H9 (cell line): ENCODE results near the gene SNW1. TPM values are rescaled to one million over a fixed set of nuclear protein-coding genes. Genes with fewer than 3 reads are reported as not detected.

ENCODE experiments used
- DNase-seq: peaks from one replicate; pipeline ENCODE4 v3.0.0-alpha.2; 2017
- H2AFZ ChIP-seq: one replicate; pipeline ENCODE4 v1.6.1; 2013; ENCODE audit warnings: mild to moderate bottlenecking, low read length, control low read depth, moderate library complexity
- H2AK5ac ChIP-seq: 2 replicates; pipeline ENCODE4 v1.6.1; 2013; ENCODE audit warnings: low read length, control low read depth, mixed read lengths; ENCODE audit not compliant: insufficient read length
- H2BK120ac ChIP-seq: one replicate; pipeline ENCODE4 v1.6.1; 2013; ENCODE audit warnings: low read depth, mild to moderate bottlenecking, low read length, control low read depth, inconsistent platforms; ENCODE audit not compliant: poor library complexity, severe bottlenecking
- H2BK12ac ChIP-seq: 2 replicates; pipeline ENCODE4 v1.6.1; 2013; ENCODE audit warnings: low read length, control low read depth, mixed read lengths, low read depth; ENCODE audit not compliant: insufficient read length
- H2BK15ac ChIP-seq: 2 replicates; pipeline ENCODE4 v1.6.1; 2013; ENCODE audit warnings: low read depth, low read length, control low read depth
- H2BK20ac ChIP-seq: one replicate; pipeline ENCODE4 v1.6.1; 2013; ENCODE audit warnings: low read depth, mild to moderate bottlenecking, low read length, control low read depth, inconsistent platforms; ENCODE audit not compliant: poor library complexity, severe bottlenecking
- H2BK5ac ChIP-seq: 2 replicates; pipeline ENCODE4 v1.6.1; 2013; ENCODE audit warnings: low read length, control low read depth, mixed read lengths; ENCODE audit not compliant: insufficient read length
- H3K14ac ChIP-seq: 2 replicates; pipeline ENCODE4 v1.6.1; 2013; ENCODE audit warnings: low read length, control low read depth; ENCODE audit not compliant: insufficient read depth
- H3K18ac ChIP-seq: 2 replicates; pipeline ENCODE4 v1.6.1; 2013; ENCODE audit warnings: low read depth, mild to moderate bottlenecking, mixed read lengths, low read length, control low read depth; ENCODE audit not compliant: insufficient read length
- H3K23ac ChIP-seq: 2 replicates; pipeline ENCODE4 v1.6.1; 2013; ENCODE audit warnings: low read length, control low read depth, mixed read lengths, low read depth; ENCODE audit not compliant: insufficient read length
- H3K23me2 ChIP-seq: 2 replicates; pipeline ENCODE4 v1.6.1; 2013; ENCODE audit warnings: low read depth, mild to moderate bottlenecking, mixed read lengths, low read length, control low read depth; ENCODE audit not compliant: insufficient read length, poor library complexity, severe bottlenecking
- H3K27ac ChIP-seq: 2 replicates; pipeline ENCODE4 v1.5.1; 2013; ENCODE audit warnings: low read length, control low read depth, mixed read lengths, low read depth; ENCODE audit not compliant: insufficient read length
- H3K27me3 ChIP-seq: 2 replicates; pipeline ENCODE4 v1.6.1; 2013; ENCODE audit warnings: low read length, control low read depth, inconsistent platforms; ENCODE audit not compliant: insufficient read depth
- H3K4ac ChIP-seq: 2 replicates; pipeline ENCODE4 v1.6.1; 2013; ENCODE audit warnings: low read depth, mild to moderate bottlenecking, control low read depth, inconsistent platforms, low read length, moderate library complexity
- H3K4me1 ChIP-seq: 2 replicates; pipeline ENCODE4 v1.6.1; 2013; ENCODE audit warnings: low read length, control low read depth, inconsistent platforms; ENCODE audit not compliant: insufficient read depth
- H3K4me2 ChIP-seq: 2 replicates; pipeline ENCODE4 v1.6.1; 2013; ENCODE audit warnings: low read length, control low read depth, mixed read lengths; ENCODE audit not compliant: insufficient read length, insufficient read depth
- H3K56ac ChIP-seq: 2 replicates; pipeline ENCODE4 v1.6.1; 2013; ENCODE audit warnings: low read depth, mild to moderate bottlenecking, mixed read lengths, low read length, control low read depth; ENCODE audit not compliant: insufficient read length
- H3K79me1 ChIP-seq: 2 replicates; pipeline ENCODE4 v1.6.1; 2013; ENCODE audit warnings: low read depth, mild to moderate bottlenecking, moderate library complexity, low read length, control low read depth, inconsistent platforms; ENCODE audit not compliant: insufficient read depth, poor library complexity, severe bottlenecking
- H3K79me2 ChIP-seq: 2 replicates; pipeline ENCODE4 v1.6.1; 2013; ENCODE audit warnings: low read length, control low read depth, inconsistent platforms; ENCODE audit not compliant: insufficient read depth
- H3K9ac ChIP-seq: 2 replicates; pipeline ENCODE4 v1.6.1; 2013; ENCODE audit warnings: low read length, control low read depth, mixed read lengths; ENCODE audit not compliant: insufficient read length; ENCODE audit errors: extremely low read depth
- H3K9me3 ChIP-seq: one replicate; pipeline ENCODE4 v1.6.1; 2013; ENCODE audit warnings: low read depth, low read length, inconsistent platforms; ENCODE audit not compliant: control insufficient read depth
- H3T11ph ChIP-seq: one replicate; pipeline ENCODE4 v1.6.1; 2013; ENCODE audit warnings: mild to moderate bottlenecking, low read length, control low read depth, inconsistent platforms
- H4K20me1 ChIP-seq: one replicate; pipeline ENCODE4 v1.6.1; 2013; ENCODE audit not compliant: control insufficient read depth, insufficient read length, insufficient read depth
- H4K5ac ChIP-seq: 2 replicates; pipeline ENCODE4 v1.6.1; 2013; ENCODE audit warnings: low read depth, mild to moderate bottlenecking, mixed read lengths, low read length, control low read depth; ENCODE audit not compliant: insufficient read length
- H4K8ac ChIP-seq: replicated peaks from 2 replicates; pipeline ENCODE4 v1.6.1; 2013; ENCODE audit warnings: low read length, control low read depth, mixed read lengths, low read depth; ENCODE audit not compliant: insufficient read length
- H4K91ac ChIP-seq: 2 replicates; pipeline ENCODE4 v1.6.1; 2013; ENCODE audit warnings: low read depth, mild to moderate bottlenecking, moderate library complexity, mixed read lengths, low read length, control low read depth; ENCODE audit not compliant: insufficient read length
- H3K27ac Mint-ChIP-seq, 3 experiments: 2 replicates in 2 of 3; 3 replicates in 1 of 3; pipeline ENCODE4 v1.8.0; 2020 to 2021; ENCODE audit warnings: mixed read lengths in 3 of 3, mild to moderate bottlenecking in 1 of 3, moderate library complexity in 1 of 3
- H3K27me3 Mint-ChIP-seq: 2 replicates; pipeline ENCODE4 v1.8.0; 2021; ENCODE audit warnings: low read depth, mild to moderate bottlenecking, moderate library complexity, mixed read lengths
- H3K36me3 Mint-ChIP-seq, 3 experiments: 2 replicates in 2 of 3; 3 replicates in 1 of 3; pipeline ENCODE4 v1.8.0; 2020 to 2021; ENCODE audit warnings: low read depth in 3 of 3, mixed read lengths in 3 of 3; ENCODE audit not compliant: insufficient read depth in 1 of 3
- H3K4me1 Mint-ChIP-seq, 2 experiments: 2 replicates each; pipeline ENCODE4 v1.8.0; 2020; ENCODE audit warnings: mixed read lengths in 2 of 2
- H3K4me3 Mint-ChIP-seq, 2 experiments: 2 replicates in 1 of 2; 3 replicates in 1 of 2; pipeline ENCODE4 v1.8.0; 2020 to 2021; ENCODE audit warnings: mild to moderate bottlenecking in 2 of 2, mixed read lengths in 2 of 2, moderate library complexity in 1 of 2
- H3K9me3 Mint-ChIP-seq, 2 experiments: 2 replicates in 1 of 2; 3 replicates in 1 of 2; pipeline ENCODE4 v1.8.0; 2020; ENCODE audit warnings: mild to moderate bottlenecking in 2 of 2, mixed read lengths in 2 of 2, moderate library complexity in 1 of 2
- WGBS: extraction: QIAGEN DNeasy Blood & Tissue Kit; methylation state at CpG from one replicate; pipeline ENCODE4 v1.1.7; 2013; ENCODE audit warnings: missing lambda C conversion rate, low lambda C conversion rate, mixed read lengths; ENCODE audit not compliant: insufficient read length; ENCODE audit errors: extremely low coverage; 5-methylcytosine and 5-hydroxymethylcytosine counted together
- total RNA-seq: library from RNA; stranded (reverse); gene quantifications from 2 replicates; pipeline ENCODE4 v1.2.1, GENCODE V29; 2021
- TF ChIP-seq, protein P1 (sequence below): fragments of 200-600 bp; sonication (generic); conservative IDR thresholded peaks from 3 replicates; pipeline ENCODE4 v1.8.0; 2021; ENCODE audit warnings: antibody characterized with exemption, mild to moderate bottlenecking

Gene SNW1
- total RNA-seq, 1 experiment from 2014 or later: 103 TPM

DNA sequence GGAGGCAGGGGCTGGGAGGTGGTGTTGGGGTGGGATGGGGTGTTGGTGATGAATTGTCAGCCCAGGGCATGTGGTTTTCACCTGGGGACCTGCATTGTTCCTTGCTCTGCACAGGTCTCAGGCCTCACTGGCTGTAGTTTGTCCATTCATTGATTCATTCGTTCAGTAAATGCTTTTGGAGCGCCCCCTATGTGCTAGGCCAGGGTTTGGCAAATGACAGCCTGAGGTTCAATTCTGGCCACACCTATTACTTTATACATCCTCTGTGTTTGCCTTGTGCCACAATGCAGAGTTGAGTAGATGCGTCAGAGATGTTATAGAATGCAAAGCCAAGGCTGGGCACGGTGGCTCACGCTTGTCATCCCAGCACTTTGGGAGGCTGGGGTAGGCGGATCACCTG lies 43.6 kb upstream of the SNW1 start:
- H3K27me3 Mint-ChIP-seq: no peaks in the 10 kb centered on the region
- H3K79me1 ChIP-seq: no peaks in the 10 kb centered on the region
- H2BK12ac ChIP-seq: no peak overlapping the region
- H3K9me3 ChIP-seq: no peaks in the 10 kb centered on the region
- no peak overlapping the region for H2BK20ac ChIP-seq
- no peak overlapping the region for H3K4me2 ChIP-seq
- WGBS: no CpG with 5 or more reads among the region's 6 CpGs
- H4K91ac ChIP-seq: no peak overlapping the region
- H4K5ac ChIP-seq: no peak overlapping the region
- TF ChIP-seq, protein P1, sequence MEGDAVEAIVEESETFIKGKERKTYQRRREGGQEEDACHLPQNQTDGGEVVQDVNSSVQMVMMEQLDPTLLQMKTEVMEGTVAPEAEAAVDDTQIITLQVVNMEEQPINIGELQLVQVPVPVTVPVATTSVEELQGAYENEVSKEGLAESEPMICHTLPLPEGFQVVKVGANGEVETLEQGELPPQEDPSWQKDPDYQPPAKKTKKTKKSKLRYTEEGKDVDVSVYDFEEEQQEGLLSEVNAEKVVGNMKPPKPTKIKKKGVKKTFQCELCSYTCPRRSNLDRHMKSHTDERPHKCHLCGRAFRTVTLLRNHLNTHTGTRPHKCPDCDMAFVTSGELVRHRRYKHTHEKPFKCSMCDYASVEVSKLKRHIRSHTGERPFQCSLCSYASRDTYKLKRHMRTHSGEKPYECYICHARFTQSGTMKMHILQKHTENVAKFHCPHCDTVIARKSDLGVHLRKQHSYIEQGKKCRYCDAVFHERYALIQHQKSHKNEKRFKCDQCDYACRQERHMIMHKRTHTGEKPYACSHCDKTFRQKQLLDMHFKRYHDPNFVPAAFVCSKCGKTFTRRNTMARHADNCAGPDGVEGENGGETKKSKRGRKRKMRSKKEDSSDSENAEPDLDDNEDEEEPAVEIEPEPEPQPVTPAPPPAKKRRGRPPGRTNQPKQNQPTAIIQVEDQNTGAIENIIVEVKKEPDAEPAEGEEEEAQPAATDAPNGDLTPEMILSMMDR: peak; percentile 83
- peak overlapping the region in 1 of 2 experiments; percentile 23; a peak in 1 of 5 replicates for H3K4me3 Mint-ChIP-seq
- no peaks in the 10 kb centered on the region for H4K20me1 ChIP-seq
- no peak overlapping the region for H3K23ac ChIP-seq
- no peak overlapping the region for H3K18ac ChIP-seq
- H3K23me2 ChIP-seq: peaks cover 4% of the 10 kb centered on the region
- no peaks in the 10 kb centered on the region for H3K79me2 ChIP-seq
- no peak overlapping the region for H2BK5ac ChIP-seq
- no peaks in the 10 kb centered on the region for H3K4me1 ChIP-seq
- no peak overlapping the region for H3K9ac ChIP-seq
- H2AFZ ChIP-seq: no peak overlapping the region
- H3K36me3 Mint-ChIP-seq: peaks cover 0 to 2% (median 0%) of the 10 kb centered on the region in 3 experiments; a peak in 1 of 7 replicates
- no peaks in the 10 kb centered on the region for H3K9me3 Mint-ChIP-seq
- no peak overlapping the region for H4K8ac ChIP-seq
- H3K56ac ChIP-seq: no peak overlapping the region
- no peak overlapping the region for H2AK5ac ChIP-seq
- H3K4ac ChIP-seq: no peak overlapping the region
- peaks cover 9 to 12% of the 10 kb centered on the region in 2 experiments for H3K4me1 Mint-ChIP-seq
- H3T11ph ChIP-seq: no peak overlapping the region
- no peak overlapping the region for H2BK15ac ChIP-seq
- no peak overlapping the region for H2BK120ac ChIP-seq
- no peak overlapping the region for H3K14ac ChIP-seq
- no peak overlapping the region for H3K27ac ChIP-seq
- peak; percentile 63 for DNase-seq
- no peaks in the 10 kb centered on the region for H3K27me3 ChIP-seq
- no peak overlapping the region for H3K27ac Mint-ChIP-seq
